CD4-positive, alpha-beta T cell (primary cell): Measurements from ENCODE around the gene TARM1. TPM values are rescaled to one million over a fixed set of nuclear protein-coding genes. Genes with fewer than 3 reads are reported as not detected.

Experiments used
- ATAC-seq: fragments of 200-7000 bp; cut with Tn5 transposase; one replicate; pipeline ENCODE4 v1.10.0; 2022; ENCODE audit warnings: mild to moderate bottlenecking; ENCODE audit not compliant: poor library complexity
- CTCF ChIA-PET: fragments of 350-600 bp; sonication (Branson Sonifier 250); formaldehyde crosslinking; loops from one replicate; lab custom pipeline; 2021; ENCODE audit warnings: antibody characterized with exemption, inconsistent platforms; lab: Charles Lee
- POLR2A ChIA-PET: fragments of 350-600 bp; sonication (Branson Sonifier 250); formaldehyde crosslinking; loops from one replicate; lab custom pipeline; 2021; ENCODE audit warnings: antibody characterized with exemption, inconsistent platforms; lab: Charles Lee
- DNase-seq, 14 experiments: peaks; one replicate each; pipeline ENCODE4 v3.0.0-alpha.2; 2013 to 2020; ENCODE audit warnings: mixed read lengths in 2 of 14
- H3K27ac ChIP-seq, 2 donors: one replicate each; pipeline versions ENCODE4 v1.5.1 to v1.7.0; 2013; ENCODE audit warnings: low read length in 2 of 2, low read depth in 1 of 2, mild to moderate bottlenecking in 1 of 2
- H3K27me3 ChIP-seq, 2 experiments: 1 replicate in 1 of 2; 2 replicates in 1 of 2; pipeline versions ENCODE4 v1.6.1 to v1.7.0; 2013; ENCODE audit warnings: low read length in 2 of 2, control low read depth in 1 of 2, mild to moderate bottlenecking in 1 of 2, moderate library complexity in 1 of 2; ENCODE audit not compliant: insufficient read depth in 2 of 2, control insufficient read depth in 1 of 2
- H3K36me3 ChIP-seq: one replicate; pipeline ENCODE4 v1.6.1; 2013; ENCODE audit warnings: low read length, control low read depth; ENCODE audit not compliant: insufficient read depth
- H3K4me1 ChIP-seq: one replicate; pipeline ENCODE4 v1.6.1; 2013; ENCODE audit warnings: low read length, control low read depth; ENCODE audit not compliant: insufficient read depth
- H3K4me3 ChIP-seq: one replicate; pipeline ENCODE4 v1.5.1; 2013; ENCODE audit warnings: mild to moderate bottlenecking, low read length, moderate library complexity
- H3K9me3 ChIP-seq, 2 experiments: 1 replicate in 1 of 2; 2 replicates in 1 of 2; pipeline versions ENCODE4 v1.6.1 to v1.7.0; 2013; ENCODE audit warnings: low read length in 2 of 2, mild to moderate bottlenecking in 2 of 2, control low read depth in 1 of 2, moderate library complexity in 1 of 2; ENCODE audit not compliant: control insufficient read depth in 1 of 2, insufficient read depth in 1 of 2
- H3K27ac Mint-ChIP-seq: one replicate; pipeline ENCODE4 v1.8.0; 2020; ENCODE audit warnings: mixed read lengths
- H3K27me3 Mint-ChIP-seq: one replicate; pipeline ENCODE4 v1.8.0; 2021; ENCODE audit warnings: mixed read lengths
- H3K36me3 Mint-ChIP-seq: one replicate; pipeline ENCODE4 v1.8.0; 2021; ENCODE audit warnings: low read depth, mixed read lengths
- H3K4me1 Mint-ChIP-seq: one replicate; pipeline ENCODE4 v1.8.0; 2021; ENCODE audit warnings: low read depth, mixed read lengths
- H3K4me3 Mint-ChIP-seq: one replicate; pipeline ENCODE4 v1.8.0; 2020; ENCODE audit warnings: mild to moderate bottlenecking, mixed read lengths
- H3K9me3 Mint-ChIP-seq: one replicate; pipeline ENCODE4 v1.8.0; 2020; ENCODE audit warnings: mixed read lengths
- CTCF ChIP-seq: fragments of 200-600 bp; IDR thresholded peaks from one replicate; pipeline ENCODE4 v1.8.0; 2022; ENCODE audit warnings: antibody characterized with exemption, mild to moderate bottlenecking
- intact Hi-C, 2 experiments: fragments of 100-400 bp; cut with DNase I in 1 of 2; cut with micrococcal nuclease in 1 of 2; formaldehyde crosslinking; loops; one replicate each; pipeline versions ENCODE4 v1.15.1 to v1.9.0; 2023 to 2025; cut with DNase I, micrococcal nuclease
- total RNA-seq, 174 experiments: library from RNA in 2 of 174; stranded (reverse) in 2 of 174; gene quantifications; one replicate each; pipeline ENCODE4 v1.2.3 and lab custom pipeline; 2021 to 2026

Gene TARM1
- total RNA-seq, 2 experiments from 2014 or later = not detected

- H3K36me3 Mint-ChIP-seq = no peaks in the 10 kb centered on the region
- Histone ChIP-seq H3K9me3 (peaks cover 0 to 4% of the 10 kb centered on the region in 2 experiments), H3K27ac (no peak overlapping the region), H3K27me3 (peaks cover 3 to 6% of the 10 kb centered on the region in 2 experiments), H3K4me1 (peaks cover 2% of the 10 kb centered on the region), H3K4me3 (no peak overlapping the region), H3K36me3 (no peaks in the 10 kb centered on the region)
- no peak overlapping the region for H3K27ac Mint-ChIP-seq
- H3K9me3 Mint-ChIP-seq = no peaks in the 10 kb centered on the region
- ChIA-PET CTCF (interaction anchor here (0.6 to 1.7 kb wide), 4 partner anchors 8 to 236 kb away, joined by 3 to 19 read pairs (median 4); no protein-coding TSS in a partner anchor), POLR2A (no interaction called here)
- no peak overlapping the region for H3K4me3 Mint-ChIP-seq
- intact Hi-C loops = loop anchor here in 1 of 2 experiments (5.0 kb wide), 1 partner anchor 832 kb away; no protein-coding TSS in a partner anchor
- DNase-seq (no peak), ATAC-seq (no peak)
- peaks cover 38% of the 10 kb centered on the region for H3K27me3 Mint-ChIP-seq
- H3K4me1 Mint-ChIP-seq = no peaks in the 10 kb centered on the region
- no peak for TF ChIP-seq CTCF
These were observed 51.9 kb downstream of the TARM1 start for GRCh38 chr19:54029301-54029700.

GRCh38 chr19:54026656-54027055 lies 54.5 kb downstream of the TARM1 start:
- DNase-seq (no peak), ATAC-seq (no peak)
- H3K36me3 Mint-ChIP-seq = no peaks in the 10 kb centered on the region
- H3K4me3 Mint-ChIP-seq = no peak overlapping the region
- POLR2A ChIA-PET = no interaction called here
- no peak overlapping the region for H3K27ac ChIP-seq
- H3K27me3 ChIP-seq = peaks cover 12 to 22% of the 10 kb centered on the region in 2 experiments
- peaks cover 0 to 6% of the 10 kb centered on the region in 2 experiments for H3K9me3 ChIP-seq
- TF ChIP-seq CTCF = no peak
- no peak overlapping the region for H3K27ac Mint-ChIP-seq
- no peaks in the 10 kb centered on the region for H3K4me1 Mint-ChIP-seq
- peaks cover 55% of the 10 kb centered on the region for H3K27me3 Mint-ChIP-seq
- intact Hi-C loops = loop anchor here in 1 of 2 experiments (5.0 kb wide), 1 partner anchor 829 kb away; no protein-coding TSS in a partner anchor
- CTCF ChIA-PET = interaction anchor here (0.6 kb wide), 1 partner anchor 909 kb away, joined by 3 read pairs; no protein-coding TSS in a partner anchor
- no peak overlapping the region for H3K4me3 ChIP-seq
- H3K9me3 Mint-ChIP-seq = no peaks in the 10 kb centered on the region
- H3K36me3 ChIP-seq = no peaks in the 10 kb centered on the region
- H3K4me1 ChIP-seq = peaks cover 8% of the 10 kb centered on the region

GRCh38 chr19:54024660-54025059 lies 56.5 kb downstream of the TARM1 start:
- H3K27ac Mint-ChIP-seq = no peak overlapping the region
- no peak overlapping the region for H3K27ac ChIP-seq
- ATAC-seq (no peak), DNase-seq (no peak)
- H3K27me3 Mint-ChIP-seq = peaks cover 53% of the 10 kb centered on the region
- CTCF ChIA-PET = interaction anchor here (0.8 to 1.2 kb wide), 4 partner anchors 17 to 232 kb away, joined by 3 to 6 read pairs (median 4); no protein-coding TSS in a partner anchor
- H3K27me3 ChIP-seq = peaks cover 10 to 22% of the 10 kb centered on the region in 2 experiments
- H3K4me3 Mint-ChIP-seq = no peak overlapping the region
- H3K36me3 ChIP-seq = no peaks in the 10 kb centered on the region
- H3K4me1 Mint-ChIP-seq = no peaks in the 10 kb centered on the region
- peaks cover 0 to 6% of the 10 kb centered on the region in 2 experiments for H3K9me3 ChIP-seq
- intact Hi-C loops = loop anchor here (1.0 to 5.0 kb wide), 5 partner anchors 117 to 827 kb away; partner anchors contain the start of gene CACNG7 (in 1 of the 2)
- H3K36me3 Mint-ChIP-seq = no peaks in the 10 kb centered on the region
- H3K4me3 ChIP-seq = no peak overlapping the region
- no peaks in the 10 kb centered on the region for H3K9me3 Mint-ChIP-seq
- no peak for TF ChIP-seq CTCF
- POLR2A ChIA-PET = interaction anchor here (0.7 kb wide), 1 partner anchor 553 kb away, joined by 3 read pairs; no protein-coding TSS in a partner anchor
- H3K4me1 ChIP-seq = peaks cover 6% of the 10 kb centered on the region
